IPS-NIHi7 (cell line): Measurements from ENCODE around the gene FBXO33.
A peak's percentile ranks its signal among the peaks of the same experiment; 100 is the strongest.

Experiments
- DNase-seq: peaks from one replicate; pipeline ENCODE4 v3.0.0; 2012; ENCODE audit warnings: mixed read lengths; ENCODE audit errors: extremely low spot score

Gene FBXO33

DNA sequence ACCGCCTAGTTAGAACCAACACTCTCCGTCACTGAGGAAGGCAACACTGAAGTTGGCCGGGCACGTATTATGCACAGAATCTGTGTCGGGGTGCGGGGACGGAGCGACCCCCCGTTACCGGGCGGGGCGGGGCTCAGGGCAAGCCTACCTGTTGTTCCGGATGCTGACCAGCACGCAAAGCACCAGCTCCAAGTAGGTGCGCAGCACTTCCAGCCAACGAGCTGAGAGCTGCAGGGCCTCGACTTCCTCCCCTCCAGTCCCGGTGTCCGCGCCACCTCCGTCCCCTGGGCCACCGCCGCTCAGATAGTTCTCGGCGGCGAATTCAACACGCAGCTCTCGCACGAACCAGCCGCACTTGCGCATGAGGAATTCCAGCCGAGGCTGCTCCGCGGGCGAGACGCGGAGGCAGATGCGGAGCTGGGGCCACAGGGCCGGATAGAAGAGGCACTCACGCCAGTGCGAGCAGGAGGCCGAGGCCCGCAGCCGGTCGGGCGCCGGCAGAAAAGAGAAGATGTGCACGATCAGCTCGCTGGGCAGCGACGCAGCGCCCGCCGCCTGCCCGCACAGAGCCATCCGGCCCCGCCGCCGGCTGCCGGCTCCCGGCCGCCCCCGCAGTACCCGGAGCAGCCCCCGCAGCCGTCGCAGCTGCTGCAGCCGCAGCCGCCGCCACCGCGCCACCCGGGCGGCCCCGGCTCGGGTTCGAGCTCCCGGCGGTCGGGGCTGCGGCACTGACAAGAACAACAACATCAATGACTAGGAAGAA lies 636 bp downstream of the FBXO33 start:
- DNase-seq: peak; percentile 47

DNA sequence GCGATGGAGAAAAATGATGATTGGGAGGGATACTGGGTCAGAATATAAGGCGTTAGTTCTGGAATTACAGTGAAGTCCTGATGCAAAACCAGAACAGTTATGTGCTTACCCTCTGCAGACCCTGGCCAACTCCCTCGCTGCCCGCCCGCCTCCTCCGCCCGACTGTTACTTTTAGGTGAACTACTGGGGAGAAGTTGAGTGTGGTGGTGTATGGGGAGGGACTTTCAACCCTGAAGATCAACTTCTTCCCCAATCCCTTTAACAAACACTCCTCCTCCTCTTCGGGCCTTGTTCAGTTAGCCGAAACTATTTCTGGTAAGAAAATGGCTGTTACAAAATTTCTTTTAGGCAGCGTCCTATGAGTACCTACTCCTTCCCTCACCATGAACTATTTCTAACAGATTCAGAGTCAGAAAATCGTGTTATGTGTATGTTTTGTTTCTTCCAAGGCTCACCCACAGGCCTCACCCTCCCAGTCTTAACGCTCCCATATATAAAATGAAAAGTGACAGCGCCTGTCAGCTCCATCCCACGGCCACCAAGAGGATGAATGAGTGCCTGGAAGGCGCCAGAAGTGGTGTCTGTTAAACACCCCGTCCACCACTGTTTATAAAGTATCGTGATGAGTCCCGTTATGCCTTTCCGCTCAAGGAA lies 1.3 kb downstream of the FBXO33 start:
- peak; percentile 10 for DNase-seq

DNA sequence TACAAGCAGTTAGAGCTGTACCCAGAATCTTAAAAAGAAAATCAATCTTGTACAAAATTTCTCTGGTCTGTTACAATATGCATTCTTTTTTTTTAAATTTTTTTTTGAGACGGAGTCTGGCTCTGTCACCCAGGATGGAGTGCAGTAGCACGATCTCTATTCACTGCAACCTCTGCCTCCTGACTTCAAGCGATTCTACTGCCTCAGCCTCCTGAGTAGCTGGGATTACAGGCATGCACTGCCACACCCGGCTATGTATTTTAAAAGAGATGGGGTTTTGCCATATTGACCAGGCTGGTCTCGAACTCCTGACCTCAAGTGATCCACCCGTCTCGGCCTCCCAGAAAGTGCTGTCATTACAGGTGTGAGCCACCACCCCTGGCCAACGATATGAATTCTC lies 4.1 kb downstream of the FBXO33 start:
- no peak for DNase-seq

DNA sequence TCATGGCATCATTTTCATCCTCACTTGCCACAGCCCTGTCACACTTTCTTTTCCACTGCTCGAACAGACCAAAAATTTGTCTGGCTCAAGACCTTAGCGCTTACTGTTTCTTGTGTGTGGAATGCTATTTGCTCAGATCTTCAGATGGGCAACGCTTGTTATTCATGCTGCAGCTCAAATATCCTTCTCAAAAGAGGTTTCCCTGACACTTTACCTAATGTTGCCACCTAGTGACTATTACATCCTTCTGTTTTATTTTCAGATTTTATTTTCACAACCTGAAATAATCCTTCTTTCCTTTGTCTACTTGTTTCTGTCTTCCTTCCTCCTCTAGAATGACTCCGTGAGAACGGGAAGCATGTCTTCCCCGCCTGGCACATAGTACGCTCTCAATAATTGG lies 5.6 kb downstream of the FBXO33 start:
- peak; percentile 12 for DNase-seq

DNA sequence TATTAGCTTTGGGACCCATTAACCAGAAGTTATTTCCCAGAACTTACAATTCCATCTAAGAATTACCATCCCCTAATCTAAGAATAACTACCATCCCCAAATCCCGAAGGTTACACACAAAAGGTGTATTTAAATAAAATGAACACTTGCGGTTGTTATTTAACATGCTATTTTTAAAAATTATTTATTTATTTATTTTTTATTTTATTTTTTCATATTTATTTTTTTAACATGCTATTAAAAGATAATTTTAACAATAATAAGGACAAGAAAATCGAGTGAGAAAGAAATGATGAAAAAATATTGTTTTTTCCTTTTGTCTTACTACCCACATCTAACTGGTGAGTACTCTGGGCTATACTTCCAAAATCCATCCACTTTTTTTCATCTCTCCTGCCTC lies 6.3 kb downstream of the FBXO33 start:
- no peak for DNase-seq

DNA sequence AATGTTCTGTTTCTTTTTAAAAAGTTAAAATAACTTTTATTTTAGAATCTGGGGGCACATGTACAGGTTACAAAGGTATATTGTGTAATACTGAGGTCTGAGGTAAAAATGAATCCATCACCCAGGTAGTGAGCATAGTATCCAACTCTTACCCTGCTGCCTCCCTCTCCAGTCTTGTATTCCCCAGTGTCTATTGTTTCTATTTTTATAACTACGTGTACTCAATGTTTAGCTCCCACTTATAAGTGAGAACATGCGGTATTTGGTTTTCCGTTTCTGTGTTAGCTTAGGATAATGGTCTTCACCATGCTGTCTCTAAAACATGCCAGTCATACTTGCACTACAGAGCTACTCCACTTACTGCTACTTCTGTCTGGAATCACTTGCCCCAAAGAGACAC lies 8.4 kb downstream of the FBXO33 start:
- DNase-seq: no peak

DNA sequence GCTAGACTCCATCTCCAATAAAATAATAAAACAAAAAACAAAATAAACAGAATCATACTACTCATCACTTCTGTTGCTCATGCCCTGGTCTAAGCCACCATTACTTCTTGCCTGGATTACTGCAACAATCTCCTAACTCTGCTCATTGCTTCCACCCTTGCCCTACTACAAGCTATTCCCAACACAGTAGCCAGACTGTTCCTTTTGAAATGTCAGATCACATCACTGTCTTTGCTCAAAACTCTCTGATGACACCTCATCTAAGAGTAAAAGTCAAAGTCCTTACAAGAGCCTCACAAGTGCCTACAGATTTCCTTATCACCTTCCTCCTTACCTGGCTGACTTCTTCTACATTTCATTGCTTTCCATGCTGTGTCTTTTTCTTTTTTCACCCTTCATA lies 10.0 kb downstream of the FBXO33 start:
- no peak for DNase-seq

DNA sequence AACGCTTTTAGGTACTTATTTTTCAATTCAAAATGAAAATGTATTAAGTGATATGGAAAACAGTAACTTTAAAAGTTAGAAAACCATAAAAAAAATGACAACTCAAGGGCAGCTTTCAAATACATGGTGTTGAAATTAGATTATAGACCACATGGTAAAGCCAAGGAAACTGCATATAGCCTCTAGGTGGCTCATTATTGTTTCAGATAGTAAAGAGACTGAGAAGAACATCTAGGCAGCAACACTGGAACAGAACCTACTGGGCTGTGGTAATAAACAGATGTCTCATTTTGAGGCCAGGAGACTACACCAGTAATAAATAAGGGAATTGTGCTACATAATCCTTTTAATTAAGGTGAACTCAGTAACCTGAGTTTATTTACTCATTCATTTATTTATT lies 13.0 kb downstream of the FBXO33 start:
- DNase-seq: no peak

DNA sequence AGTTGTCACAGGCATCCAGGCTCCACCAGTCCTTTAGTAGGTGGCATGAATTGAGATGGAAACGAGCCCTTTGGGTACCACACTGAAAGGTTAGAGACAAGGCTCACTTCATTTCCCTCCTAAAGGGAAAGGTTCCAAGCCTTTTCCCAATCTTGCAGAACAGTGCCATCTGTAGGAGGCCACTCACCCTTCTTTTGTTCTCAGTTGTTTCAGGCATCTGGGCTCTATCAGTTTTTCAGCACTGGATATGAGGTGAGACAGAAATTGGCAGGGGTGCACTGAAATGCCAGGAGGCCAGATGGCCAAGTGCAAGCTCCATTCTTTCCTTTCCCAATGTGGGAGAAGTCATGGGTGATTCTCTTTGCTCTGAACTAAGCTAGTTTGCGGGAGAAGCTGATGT lies 15.2 kb downstream of the FBXO33 start:
- DNase-seq: peak; percentile 17

DNA sequence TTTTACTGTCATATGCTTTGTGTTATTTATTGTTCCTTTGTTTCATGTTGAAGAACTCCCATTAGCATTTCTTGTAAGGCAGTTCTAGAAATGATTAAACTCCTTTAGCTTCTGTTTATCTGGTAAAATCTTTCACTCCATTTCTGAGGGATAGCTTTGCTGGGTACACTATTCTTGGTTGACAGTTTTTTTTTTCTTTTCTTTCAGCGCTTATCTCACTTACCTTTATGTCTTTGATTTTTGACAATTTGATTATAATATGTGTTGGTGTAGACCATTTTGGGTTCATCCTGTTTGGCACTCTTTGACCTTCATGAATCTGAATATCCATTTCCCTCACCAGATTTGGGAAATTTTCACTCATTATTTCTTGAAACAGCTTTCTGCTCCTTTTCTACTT lies 16.2 kb downstream of the FBXO33 start:
- no peak for DNase-seq

DNA sequence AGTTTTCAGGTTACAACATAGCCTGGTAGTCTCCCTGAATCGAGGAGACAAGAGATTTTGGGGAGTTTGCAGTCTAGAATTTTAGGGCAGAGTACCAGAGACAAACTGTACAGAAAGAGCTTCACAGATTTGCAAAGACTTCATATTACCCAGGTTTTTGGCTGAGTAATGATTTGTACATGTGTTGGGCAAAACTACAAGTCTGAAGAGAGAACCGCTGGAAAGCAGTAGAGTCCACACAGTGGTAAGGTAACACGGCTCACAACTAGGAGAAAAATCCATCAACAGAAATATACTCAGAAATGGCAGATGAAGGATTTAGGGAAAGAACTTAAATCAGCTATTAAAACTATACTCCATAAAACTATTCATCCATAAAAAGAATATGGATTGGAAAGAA lies 25.7 kb downstream of the FBXO33 start:
- no peak for DNase-seq

DNA sequence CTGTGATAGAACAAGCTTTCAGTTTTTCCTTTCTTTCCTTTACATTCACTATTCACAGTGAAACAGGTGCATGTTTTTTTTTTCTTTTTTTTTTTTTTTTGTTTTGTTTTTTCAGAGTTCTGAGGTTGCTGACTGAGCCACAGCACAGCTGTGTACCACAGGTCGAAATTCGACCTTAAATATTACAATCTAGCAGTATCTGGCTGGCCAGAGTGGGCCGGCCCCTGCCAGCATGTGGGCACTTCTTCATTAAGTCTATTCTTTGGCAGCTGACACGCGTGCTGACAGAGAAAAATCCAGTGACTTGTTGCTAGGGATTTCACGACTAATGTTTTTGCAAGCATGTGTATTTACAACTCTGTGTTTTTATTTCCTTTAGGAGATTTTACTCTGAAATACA lies 33.9 kb downstream of the FBXO33 start:
- no peak for DNase-seq

DNA sequence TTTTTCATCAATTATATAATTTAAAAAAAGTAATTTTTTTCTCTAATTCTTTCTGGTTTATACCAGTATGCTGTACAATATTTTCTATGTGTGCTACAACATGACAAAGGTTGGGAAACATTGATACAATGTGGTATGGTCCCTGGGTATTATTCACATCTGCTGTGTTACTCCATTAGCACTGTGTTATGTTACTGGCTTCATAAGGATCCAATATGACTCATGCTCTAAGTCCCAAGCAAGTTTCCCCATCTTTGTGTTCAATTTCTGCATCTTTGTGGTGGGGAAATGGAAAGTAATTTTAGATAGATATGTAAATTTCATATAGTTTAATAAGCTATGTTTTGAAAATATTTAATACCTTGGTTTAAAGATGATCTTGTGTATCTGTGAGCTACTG lies 35.8 kb downstream of the FBXO33 start:
- DNase-seq: no peak

DNA sequence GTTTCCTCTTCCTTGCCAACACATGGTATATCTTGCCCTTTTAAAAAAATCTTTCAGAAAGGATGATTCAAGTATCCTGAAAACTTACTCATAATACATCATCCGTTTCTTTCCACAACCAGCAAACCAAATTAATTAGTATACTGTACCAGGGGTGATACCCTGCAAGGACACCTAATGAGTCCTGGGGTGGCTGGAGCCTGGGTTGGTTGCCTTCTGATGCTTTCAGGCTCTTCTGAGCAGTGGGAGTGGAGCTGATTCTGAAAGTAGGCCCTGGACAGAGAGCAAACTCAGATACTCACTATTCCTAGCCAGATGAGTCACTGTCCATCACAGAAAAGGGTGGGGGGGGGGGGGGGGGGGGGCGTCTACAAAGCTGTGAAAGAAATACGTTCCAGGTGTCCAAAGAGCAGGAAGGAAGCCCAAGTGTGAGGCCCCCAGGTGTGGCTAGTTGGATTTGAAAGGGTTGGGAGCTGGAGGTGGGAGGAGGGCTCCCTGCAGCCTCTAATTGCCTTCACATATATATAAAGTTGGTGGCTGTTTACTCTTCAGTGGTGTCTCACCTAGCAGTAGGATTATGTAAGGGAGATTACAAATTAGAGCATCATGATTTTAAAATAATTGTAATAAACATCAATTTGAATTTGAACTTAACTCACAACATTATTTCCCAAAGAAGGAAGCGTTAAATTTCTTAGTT lies 36.5 kb downstream of the FBXO33 start:
- peak; percentile 9 for DNase-seq

DNA sequence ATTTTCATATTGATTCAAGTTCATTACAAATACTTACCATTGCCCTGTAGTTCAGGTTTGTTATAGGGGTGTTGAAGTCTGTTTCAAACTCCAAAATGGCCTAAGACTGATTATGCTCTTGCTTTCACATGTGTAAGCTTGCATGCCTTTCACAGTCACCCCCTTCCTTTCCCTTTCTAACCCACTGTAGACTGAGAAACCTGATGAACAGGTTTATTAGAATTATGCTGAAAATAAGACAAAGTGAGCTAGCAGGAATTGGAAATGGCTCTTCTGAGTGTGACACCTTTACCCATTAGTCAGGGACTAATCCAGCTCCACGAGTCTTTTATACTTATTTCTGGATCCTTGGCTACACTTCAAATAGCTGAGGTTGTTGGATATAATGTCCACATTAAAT lies 38.9 kb downstream of the FBXO33 start:
- DNase-seq: no peak

DNA sequence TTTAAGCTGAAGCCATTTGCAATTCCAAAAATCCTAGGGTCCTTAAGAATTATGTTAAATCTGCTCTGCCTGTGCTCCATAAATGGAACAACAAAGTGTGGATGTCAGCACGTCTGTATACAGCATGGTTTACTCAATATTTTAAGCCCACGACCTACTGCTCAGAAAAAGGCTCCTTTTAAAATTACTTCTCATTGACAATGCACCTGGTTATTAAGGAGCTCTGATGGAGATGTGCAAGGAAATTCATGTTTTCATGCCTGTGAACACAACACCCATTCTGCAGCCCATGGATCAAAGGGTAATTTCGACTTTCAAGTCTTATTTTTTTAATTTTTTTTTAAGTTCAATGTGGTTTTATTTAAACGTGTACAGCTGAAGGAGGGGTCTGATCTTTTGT lies 48.1 kb downstream of the FBXO33 start:
- DNase-seq: no peak

DNA sequence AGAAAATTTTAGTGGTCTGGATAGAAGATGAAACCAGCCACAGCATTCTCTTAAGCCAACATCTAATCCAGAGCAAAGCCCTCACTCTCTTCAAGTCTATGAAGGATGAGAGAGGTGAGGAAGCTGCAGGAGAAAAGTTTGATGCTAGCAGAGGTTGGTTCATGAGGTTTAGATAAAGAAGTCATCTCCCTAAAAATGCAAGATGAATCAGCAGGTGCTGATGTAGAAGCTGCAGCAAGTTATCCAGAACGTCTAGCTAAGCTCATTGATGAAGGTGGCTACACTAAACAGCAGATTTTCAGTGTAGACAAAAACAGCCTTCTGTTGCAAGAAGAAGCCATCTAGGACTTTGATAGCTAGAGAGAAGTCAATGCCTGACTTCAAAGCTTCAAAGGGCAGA lies 48.5 kb downstream of the FBXO33 start:
- DNase-seq: no peak

DNA sequence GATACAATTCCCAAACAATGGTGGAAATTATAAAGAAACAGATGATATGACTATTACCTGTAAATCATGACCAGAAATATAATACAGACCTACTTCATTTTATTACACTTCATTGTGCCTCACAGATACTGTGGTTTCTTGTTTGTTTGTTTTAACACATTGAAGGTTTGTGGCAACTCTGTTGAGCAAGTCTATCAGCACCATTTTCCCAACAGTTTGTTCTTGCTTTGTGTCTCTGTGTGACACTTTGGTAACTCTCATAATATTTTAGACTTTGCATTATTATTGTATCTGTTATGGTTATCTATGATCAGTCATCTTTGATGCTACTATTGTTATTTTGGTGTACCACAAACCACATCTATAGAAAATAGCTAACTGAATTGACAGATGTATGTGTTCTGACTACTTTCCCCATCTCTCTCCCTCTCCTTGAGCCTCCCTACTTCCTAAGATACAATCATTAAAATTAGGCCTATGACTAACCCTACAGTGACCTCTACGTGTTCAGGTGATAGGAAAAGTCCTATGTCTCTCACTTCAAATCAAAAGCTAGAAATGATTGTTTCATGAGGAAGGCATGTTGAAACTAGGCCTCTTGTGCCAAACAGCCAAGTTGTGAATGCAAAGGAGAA lies 49.1 kb downstream of the FBXO33 start:
- no peak for DNase-seq

DNA sequence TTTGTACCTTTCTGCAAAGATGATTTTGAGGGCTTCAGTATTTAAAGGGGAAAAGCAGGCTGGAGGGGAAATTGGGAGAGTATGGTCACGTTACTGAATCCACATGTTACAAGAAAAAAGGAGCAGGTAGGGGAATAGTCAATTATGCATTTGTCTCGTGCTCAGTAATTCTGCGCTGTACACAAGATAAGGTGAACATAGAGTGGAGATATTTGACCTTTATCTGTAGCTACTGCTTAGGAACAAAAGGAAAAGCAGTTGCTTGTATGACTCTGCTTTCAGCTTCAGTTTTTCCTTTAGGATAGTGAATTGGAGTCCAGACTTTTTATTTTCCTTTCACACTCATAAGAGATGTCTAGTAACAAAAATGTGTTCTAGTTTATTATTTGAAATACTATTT lies 49.8 kb downstream of the FBXO33 start:
- no peak for DNase-seq

DNA sequence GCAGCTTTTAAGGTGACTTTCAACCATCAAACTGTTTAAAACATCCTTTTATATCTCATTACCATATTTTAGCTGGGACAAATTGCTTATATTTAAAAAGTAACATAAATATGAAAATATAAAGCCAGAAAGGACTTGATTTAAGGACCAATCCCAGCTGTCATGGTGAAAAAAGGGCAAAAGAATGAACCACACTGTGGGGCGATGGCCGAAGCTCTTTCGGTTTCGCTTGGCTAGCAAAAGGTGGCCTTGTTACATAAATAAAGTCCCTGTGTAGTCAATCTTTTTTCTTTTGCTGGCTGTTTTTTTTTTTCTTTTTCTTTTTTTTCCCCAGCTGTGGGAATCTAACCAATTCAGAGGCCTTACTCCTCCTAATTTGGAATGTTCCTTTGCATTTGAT lies 50.9 kb downstream of the FBXO33 start:
- DNase-seq: no peak

DNA sequence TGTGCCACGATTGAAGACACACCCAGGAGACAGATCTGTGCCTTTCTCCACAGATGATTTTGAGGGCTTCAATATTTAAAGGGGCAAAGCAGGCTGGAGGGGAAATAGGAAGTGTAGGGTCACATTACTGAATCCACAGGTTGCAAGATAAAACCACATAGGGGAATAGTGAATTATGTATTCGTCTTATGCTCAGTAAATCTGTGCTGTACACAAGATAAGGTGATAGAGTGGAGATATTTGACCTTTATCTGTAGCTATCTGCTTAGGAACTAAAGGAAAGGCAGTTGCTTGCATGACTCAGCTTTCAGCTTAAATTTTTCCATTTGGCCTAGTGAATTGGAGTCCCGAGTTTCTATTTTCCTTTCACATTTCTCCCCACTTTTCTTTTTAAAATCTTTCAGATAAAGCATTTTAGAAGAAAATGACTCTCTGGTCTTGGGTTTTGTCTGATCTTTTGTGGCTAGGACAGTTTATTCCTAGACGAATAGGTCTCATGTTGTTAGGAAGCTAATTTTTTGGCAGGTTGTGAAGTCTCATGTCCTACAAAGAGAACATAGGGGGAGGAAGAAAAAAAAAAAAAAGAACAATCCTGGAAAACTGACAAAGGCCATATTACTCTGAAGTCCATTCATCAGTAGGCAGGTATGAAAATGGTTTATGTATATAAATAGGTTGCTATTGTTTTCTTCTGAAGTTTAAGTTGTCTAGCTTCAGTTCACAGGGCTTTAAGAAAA lies 55.4 kb downstream of the FBXO33 start:
- no peak for DNase-seq

DNA sequence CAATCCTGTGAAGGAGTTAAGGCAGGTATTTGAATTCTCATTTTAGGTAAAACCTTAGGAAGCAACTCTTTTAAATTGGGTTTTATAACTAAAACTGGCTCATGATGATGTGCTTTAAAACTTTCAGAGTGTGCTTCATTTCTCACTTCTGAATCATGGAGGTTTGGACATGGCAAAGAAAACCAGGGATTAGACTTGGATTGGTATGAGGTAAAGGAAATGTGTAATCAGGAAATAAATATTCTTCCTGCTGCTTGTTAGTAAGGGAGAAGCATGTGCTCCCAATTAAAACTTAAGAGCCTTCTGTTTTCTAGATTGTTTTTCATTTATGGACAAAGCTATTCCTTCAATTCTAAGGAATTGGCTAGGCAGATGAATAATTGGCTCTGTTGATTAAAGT lies 57.4 kb downstream of the FBXO33 start:
- no peak for DNase-seq
